ENCODE results near the gene ARL8A. TPM values are rescaled to one million over a fixed set of nuclear protein-coding genes. Genes with fewer than 3 reads are reported as not detected.
A peak's percentile ranks its signal among the peaks of the same experiment; 100 is the strongest.
"Not testable (repeated sequence)": the region's sequence is repeated elsewhere in the genome, so short reads cannot be mapped to it uniquely, and the experiment has no call there.

The ARL8A gene
- total RNA-seq, 4 donors from 2014 or later = 21.2 to 31.3 (median 23.1) TPM

DNA sequence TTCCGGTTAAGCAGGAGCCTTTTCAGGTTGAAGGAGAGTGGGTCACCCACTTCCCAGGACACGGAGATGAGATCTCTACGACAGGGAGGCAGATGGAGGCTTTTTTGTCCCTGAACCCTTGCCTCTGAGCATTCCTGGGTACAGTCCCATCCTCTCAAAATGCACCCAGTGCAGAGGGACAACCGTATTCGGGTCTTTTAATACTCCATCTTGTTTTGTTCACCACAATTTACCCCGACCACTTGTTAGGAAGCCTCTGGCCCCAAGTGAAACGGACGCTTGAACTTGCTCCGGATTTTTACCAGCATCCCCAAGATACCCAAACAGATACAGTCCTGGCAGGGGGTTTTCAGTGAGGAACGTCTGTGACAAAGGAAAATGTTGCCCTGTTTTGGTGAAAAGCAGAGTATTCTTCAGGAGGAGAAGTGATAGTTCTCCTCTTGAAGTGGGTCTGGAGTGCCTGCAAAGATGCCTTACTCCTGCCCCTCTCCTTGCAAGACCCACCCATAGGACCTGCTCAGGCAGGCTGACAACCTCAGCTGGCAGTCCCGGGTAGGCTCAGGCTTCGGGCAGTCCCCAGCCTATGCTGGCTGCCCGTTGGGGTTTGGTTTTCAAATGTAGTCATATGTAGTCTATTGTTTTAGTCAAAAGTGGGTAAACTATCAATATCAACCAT is 669 bp upstream of the ARL8A start:
- peak overlapping the region; percentile 82 to 97 (median 94) for H3K27ac ChIP-seq
- peaks cover 5 to 45% (median 24%) of the 10 kb centered on the region in 3 donors for H3K4me1 ChIP-seq
- no peaks in the 10 kb centered on the region for H3K27me3 ChIP-seq
- WGBS, 2 donors = 2% methylated on average over 6 to 9 of the region's 13 CpGs
- peak overlapping the region; percentile 62 to 96 (median 90) for H3K4me3 ChIP-seq
- intact Hi-C loops (cut with DNase I) = no loop called here
- H3K36me3 ChIP-seq = peaks cover 0 to 11% (median 0%) of the 10 kb centered on the region in 3 donors
- no peaks in the 10 kb centered on the region for H3K9me3 ChIP-seq
- no peak for TF ChIP-seq POLR2A (IDR thresholded peaks at IDR 0.05)
- TF ChIP-seq, protein P1, sequence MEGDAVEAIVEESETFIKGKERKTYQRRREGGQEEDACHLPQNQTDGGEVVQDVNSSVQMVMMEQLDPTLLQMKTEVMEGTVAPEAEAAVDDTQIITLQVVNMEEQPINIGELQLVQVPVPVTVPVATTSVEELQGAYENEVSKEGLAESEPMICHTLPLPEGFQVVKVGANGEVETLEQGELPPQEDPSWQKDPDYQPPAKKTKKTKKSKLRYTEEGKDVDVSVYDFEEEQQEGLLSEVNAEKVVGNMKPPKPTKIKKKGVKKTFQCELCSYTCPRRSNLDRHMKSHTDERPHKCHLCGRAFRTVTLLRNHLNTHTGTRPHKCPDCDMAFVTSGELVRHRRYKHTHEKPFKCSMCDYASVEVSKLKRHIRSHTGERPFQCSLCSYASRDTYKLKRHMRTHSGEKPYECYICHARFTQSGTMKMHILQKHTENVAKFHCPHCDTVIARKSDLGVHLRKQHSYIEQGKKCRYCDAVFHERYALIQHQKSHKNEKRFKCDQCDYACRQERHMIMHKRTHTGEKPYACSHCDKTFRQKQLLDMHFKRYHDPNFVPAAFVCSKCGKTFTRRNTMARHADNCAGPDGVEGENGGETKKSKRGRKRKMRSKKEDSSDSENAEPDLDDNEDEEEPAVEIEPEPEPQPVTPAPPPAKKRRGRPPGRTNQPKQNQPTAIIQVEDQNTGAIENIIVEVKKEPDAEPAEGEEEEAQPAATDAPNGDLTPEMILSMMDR (IDR thresholded peaks at IDR 0.05) = no peak
- no peak for DNase-seq

DNA sequence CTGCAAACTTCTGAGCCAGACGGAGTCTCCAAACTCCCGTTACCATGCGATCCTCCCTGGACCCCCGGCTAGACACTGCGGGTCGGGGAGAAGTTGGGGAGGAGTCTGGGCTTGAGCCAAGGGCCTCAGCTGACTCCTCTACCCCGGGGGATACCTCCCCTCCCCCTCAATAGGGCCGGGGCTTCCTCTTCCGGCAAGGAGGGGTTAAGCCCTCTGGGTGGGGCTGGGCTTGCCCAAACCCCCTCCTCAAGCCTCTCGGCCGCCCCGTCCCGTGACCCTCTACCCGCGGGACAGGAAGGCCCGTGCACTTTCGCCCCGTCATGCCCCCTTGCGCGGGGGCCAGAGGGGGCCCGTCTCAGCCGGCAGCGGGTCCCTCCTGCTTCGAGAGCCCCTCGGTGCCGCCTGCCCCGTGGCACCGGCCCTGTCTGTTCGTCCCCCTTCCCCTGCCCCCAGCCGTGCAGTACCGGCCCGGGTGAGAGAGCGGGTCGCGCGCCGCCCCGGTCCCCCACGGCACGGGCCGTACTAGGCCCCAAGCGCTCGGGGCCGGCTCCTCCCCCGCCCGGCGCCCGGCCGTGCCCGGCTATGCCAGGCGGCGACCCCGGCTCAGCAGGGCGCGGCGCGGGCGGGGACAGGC is 652 bp downstream of the ARL8A start:
- Histone ChIP-seq H3K27ac (peak overlapping the region; percentile 82 to 97 (median 94)), H3K4me1 (peaks cover 5 to 46% (median 24%) of the 10 kb centered on the region in 3 donors), H3K27me3 (no peaks in the 10 kb centered on the region), H3K36me3 (peaks cover 0 to 24% (median 0%) of the 10 kb centered on the region in 3 donors), H3K4me3 (peak overlapping the region; percentile 62 to 96 (median 90)), H3K9me3 (no peaks in the 10 kb centered on the region)
- WGBS, 2 donors = 0% methylated on average over 4 to 5 of the region's 58 CpGs
- no peak for DNase-seq
- intact Hi-C loops (cut with DNase I) = no loop called here
- TF ChIP-seq, protein P1 (IDR thresholded peaks at IDR 0.05) = no peak
- no peak for TF ChIP-seq POLR2A (IDR thresholded peaks at IDR 0.05)

DNA sequence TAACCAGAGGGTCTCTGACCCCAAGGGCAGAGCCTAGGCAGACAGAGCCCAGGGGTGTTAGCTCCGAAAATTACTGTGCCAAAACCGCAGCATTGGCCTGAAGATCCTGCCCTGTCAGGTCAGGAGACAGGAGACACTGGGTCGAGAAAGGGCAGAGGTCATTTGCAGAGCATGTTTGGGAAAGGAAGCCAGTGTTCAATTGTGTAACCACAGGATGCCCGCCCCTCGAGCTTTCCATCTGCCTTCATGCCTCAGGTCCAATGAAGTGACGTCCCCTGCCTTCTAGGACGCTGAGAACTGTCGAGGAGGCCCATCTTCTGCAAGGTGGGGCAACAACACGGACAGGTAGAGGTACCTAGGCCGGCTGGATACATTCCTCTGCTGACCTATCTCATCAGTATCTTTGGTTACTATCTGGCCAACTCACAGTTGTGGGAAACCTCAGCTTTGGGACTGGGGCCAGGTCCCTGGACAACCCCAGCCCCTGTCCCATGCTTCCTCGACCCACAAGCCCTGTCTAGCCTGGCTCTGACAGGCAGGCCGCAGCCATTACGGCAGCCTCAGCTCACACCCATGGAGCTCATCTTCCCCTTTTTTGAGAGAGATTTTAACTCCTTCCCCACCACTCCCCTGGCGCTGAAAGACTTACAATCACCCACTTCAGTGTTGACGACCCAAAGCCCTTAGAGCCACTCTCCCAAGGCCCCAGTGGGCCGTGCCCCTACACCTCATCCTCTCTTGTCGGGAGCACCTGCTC is 1.3 kb downstream of the ARL8A start:
- TF ChIP-seq, protein P1 (IDR thresholded peaks at IDR 0.05) = no peak
- TF ChIP-seq POLR2A (IDR thresholded peaks at IDR 0.05) = no peak
- peaks cover 5 to 46% (median 24%) of the 10 kb centered on the region in 3 donors for H3K4me1 ChIP-seq
- no peak for DNase-seq
- no peaks in the 10 kb centered on the region for H3K27me3 ChIP-seq
- peak overlapping the region; percentile 82 to 97 (median 94) for H3K27ac ChIP-seq
- no peaks in the 10 kb centered on the region for H3K9me3 ChIP-seq
- peak overlapping the region; percentile 62 to 96 (median 90) for H3K4me3 ChIP-seq
- WGBS, 2 donors = 9 to 15% methylated on average over 10 to 12 of the region's 17 CpGs
- peaks cover 0 to 31% (median 0%) of the 10 kb centered on the region in 3 donors for H3K36me3 ChIP-seq
- intact Hi-C loops (cut with DNase I) = no loop called here

DNA sequence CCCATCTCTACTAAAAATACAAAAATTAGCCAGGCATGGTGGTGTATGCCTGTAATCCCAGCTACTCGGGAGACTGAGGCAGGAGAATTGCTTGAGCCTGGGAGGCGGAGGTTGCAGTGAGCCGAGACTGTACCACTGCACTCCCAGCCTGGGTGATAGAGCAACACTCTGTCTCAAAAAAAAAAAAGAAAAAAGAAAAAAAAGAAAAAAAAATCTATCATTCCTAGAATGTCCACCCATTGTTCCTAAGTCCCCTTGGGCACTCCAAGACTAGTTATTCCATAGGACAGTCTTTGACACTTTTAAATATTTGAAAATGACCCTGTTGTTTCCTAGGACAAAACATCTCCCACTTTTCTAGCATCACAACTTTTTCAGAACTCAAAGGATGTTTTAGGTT is 3.1 kb downstream of the ARL8A start:
- H3K4me1 ChIP-seq = peaks cover 5 to 46% (median 24%) of the 10 kb centered on the region in 3 donors
- 85 to 100% methylated on average over 3 of the region's 3 CpGs for WGBS, 2 donors
- H3K27ac ChIP-seq; DNase-seq; intact Hi-C loops (cut with DNase I); H3K9me3 ChIP-seq; H3K27me3 ChIP-seq; H3K4me3 ChIP-seq: not testable (repeated sequence)
- H3K36me3 ChIP-seq = peaks cover 0 to 48% (median 10%) of the 10 kb centered on the region in 3 donors

DNA sequence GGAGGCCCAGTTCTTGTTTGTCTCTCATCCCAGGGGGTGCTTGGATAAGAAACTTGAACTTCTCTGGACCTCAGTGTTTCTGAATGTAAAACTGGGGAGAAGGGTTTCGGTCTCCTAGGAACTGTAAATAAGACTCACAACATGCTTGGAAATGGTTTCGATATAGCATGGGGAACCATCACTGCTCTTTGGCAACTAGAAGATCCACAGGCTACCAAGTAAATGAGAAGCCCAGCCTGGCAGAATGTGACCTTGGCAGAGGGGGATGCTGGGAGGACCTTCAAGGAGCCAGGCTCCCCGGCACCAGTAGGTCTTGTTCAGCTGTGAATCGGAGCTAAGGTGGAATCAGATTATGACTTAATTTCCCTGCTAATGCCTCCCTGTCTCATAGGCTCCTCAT is 3.7 kb downstream of the ARL8A start:
- H3K4me3 ChIP-seq = no peak overlapping the region
- no peak for TF ChIP-seq POLR2A (IDR thresholded peaks at IDR 0.05)
- TF ChIP-seq, protein P1 (IDR thresholded peaks at IDR 0.05) = no peak
- intact Hi-C loops (cut with DNase I) = no loop called here

More for the DNA sequence above, 3.7 kb downstream of the ARL8A start:
- 90 to 100% methylated on average over 2 of the region's 4 CpGs for WGBS, 2 donors
- Histone ChIP-seq H3K27ac (no peak overlapping the region), H3K36me3 (peaks cover 0 to 54% (median 11%) of the 10 kb centered on the region in 3 donors), H3K27me3 (no peaks in the 10 kb centered on the region), H3K9me3 (no peaks in the 10 kb centered on the region), H3K4me1 (peaks cover 5 to 46% (median 24%) of the 10 kb centered on the region in 3 donors)
- DNase-seq = no peak

Measured in esophagus squamous epithelium (tissue), 5 donors.